CD14-positive monocyte (primary cell): ENCODE measurements around the gene IPP. TPM values are rescaled to one million over a fixed set of nuclear protein-coding genes. Genes with fewer than 3 reads are reported as not detected.
A peak's percentile ranks its signal among the peaks of the same experiment; 100 is the strongest.

Source experiments
- DNase-seq, 3 donors: peaks; one replicate each; pipeline ENCODE4 v3.0.0-alpha.2; 2011 to 2022
- H2AFZ ChIP-seq: 2 replicates; pipeline ENCODE4 v1.6.0; 2012; ENCODE audit warnings: mild to moderate bottlenecking, low read depth, low read length, inconsistent platforms; ENCODE audit not compliant: insufficient read depth, poor library complexity, severe bottlenecking
- H3K27ac ChIP-seq, 2 donors: 1 replicate in 1 of 2; 2 replicates in 1 of 2; pipeline ENCODE4 v1.5.1; 2012 to 2013; ENCODE audit warnings: low read length in 2 of 2, control low read depth in 1 of 2, inconsistent platforms in 1 of 2, low read depth in 1 of 2, mild to moderate bottlenecking in 1 of 2
- H3K27me3 ChIP-seq, 2 donors: one replicate each; pipeline versions ENCODE4 v1.6.0 to v1.6.1; 2011 to 2013; ENCODE audit warnings: low read length in 2 of 2; ENCODE audit not compliant: control insufficient read depth in 2 of 2, insufficient read depth in 2 of 2
- H3K36me3 ChIP-seq, 2 donors: replicated peaks in 1 of 2; 1 replicate in 1 of 2; 2 replicates in 1 of 2; pipeline versions ENCODE4 v1.5.1 to v1.6.1; 2012 to 2013; ENCODE audit warnings: low read length in 2 of 2, control low read depth in 1 of 2, inconsistent platforms in 1 of 2, mild to moderate bottlenecking in 1 of 2; ENCODE audit not compliant: insufficient read depth in 2 of 2, control insufficient read depth in 1 of 2
- H3K4me1 ChIP-seq, 2 donors: 1 replicate in 1 of 2; 2 replicates in 1 of 2; pipeline versions ENCODE4 v1.5.1 to v1.6.1; 2012 to 2013; ENCODE audit warnings: low read length in 2 of 2, control low read depth in 1 of 2, inconsistent platforms in 1 of 2, mild to moderate bottlenecking in 1 of 2, moderate library complexity in 1 of 2; ENCODE audit not compliant: insufficient read depth in 2 of 2, control insufficient read depth in 1 of 2
- H3K4me2 ChIP-seq: replicated peaks from 2 replicates; pipeline ENCODE3; 2012; ENCODE audit warnings: low read length, moderate library complexity, mild to moderate bottlenecking; ENCODE audit not compliant: poor library complexity, severe bottlenecking; ENCODE audit errors: extremely low read depth
- H3K4me3 ChIP-seq, 3 experiments: fragments of 200-600 bp in 1 of 3; sonication (generic) in 1 of 3; replicated peaks in 1 of 3; 1 replicate in 2 of 3; 2 replicates in 1 of 3; pipeline ENCODE4 v1.5.1; 2011 to 2013; ENCODE audit warnings: low read length in 3 of 3, mild to moderate bottlenecking in 3 of 3, control low read depth in 2 of 3, low read depth in 2 of 3, inconsistent platforms in 1 of 3, moderate library complexity in 1 of 3
- H3K79me2 ChIP-seq: 2 replicates; pipeline ENCODE4 v1.6.0; 2012; ENCODE audit warnings: mild to moderate bottlenecking, control low read depth, inconsistent platforms, low read length, moderate library complexity; ENCODE audit not compliant: insufficient read depth
- H3K9ac ChIP-seq: 2 replicates; pipeline ENCODE4 v1.6.0; 2017; ENCODE audit warnings: low read length, mild to moderate bottlenecking; ENCODE audit not compliant: insufficient read depth, poor library complexity, severe bottlenecking
- H3K9me3 ChIP-seq, 2 donors: replicated peaks in 1 of 2; 1 replicate in 1 of 2; 2 replicates in 1 of 2; pipeline versions ENCODE4 v1.5.1 to v1.6.1; 2012 to 2013; ENCODE audit warnings: low read length in 2 of 2, control low read depth in 1 of 2; ENCODE audit not compliant: control insufficient read depth in 1 of 2, insufficient read depth in 1 of 2
- H4K20me1 ChIP-seq: 2 replicates; pipeline ENCODE4 v1.6.0; 2012; ENCODE audit warnings: mild to moderate bottlenecking, low read length, control low read depth, moderate library complexity; ENCODE audit not compliant: insufficient read depth
- H3K27ac Mint-ChIP-seq, 7 donors: one replicate each; pipeline ENCODE4 v1.8.0; 2020; ENCODE audit warnings: mild to moderate bottlenecking in 7 of 7, mixed read lengths in 7 of 7, moderate library complexity in 6 of 7, inconsistent platforms in 2 of 7
- H3K27me3 Mint-ChIP-seq, 3 donors: one replicate each; pipeline ENCODE4 v1.8.0; 2021 to 2022; ENCODE audit warnings: low read depth in 3 of 3, mild to moderate bottlenecking in 3 of 3, mixed read lengths in 3 of 3, moderate library complexity in 3 of 3, inconsistent platforms in 1 of 3
- H3K36me3 Mint-ChIP-seq, 2 donors: one replicate each; pipeline ENCODE4 v1.8.0; 2020; ENCODE audit warnings: mixed read lengths in 2 of 2, inconsistent platforms in 1 of 2, mild to moderate bottlenecking in 1 of 2
- H3K4me1 Mint-ChIP-seq: one replicate; pipeline ENCODE4 v1.8.0; 2020; ENCODE audit warnings: mild to moderate bottlenecking, mixed read lengths
- H3K4me3 Mint-ChIP-seq, 2 donors: one replicate each; pipeline ENCODE4 v1.8.0; 2020; ENCODE audit warnings: mild to moderate bottlenecking in 2 of 2, mixed read lengths in 2 of 2, moderate library complexity in 1 of 2
- H3K9me3 Mint-ChIP-seq, 7 donors: one replicate each; pipeline ENCODE4 v1.8.0; 2020 to 2022; ENCODE audit warnings: mixed read lengths in 7 of 7, mild to moderate bottlenecking in 6 of 7, moderate library complexity in 6 of 7, inconsistent platforms in 2 of 7
- WGBS: methylation state at CpG from one replicate; pipeline ENCODE4 v1.1.5; 2013; ENCODE audit warnings: missing lambda C conversion rate; ENCODE audit not compliant: insufficient coverage; 5-methylcytosine and 5-hydroxymethylcytosine counted together
- intact Hi-C, 2 donors: fragments of 100-400 bp; cut with micrococcal nuclease; formaldehyde crosslinking; loops; one replicate each; pipeline versions ENCODE4 v1.15.0 to v1.15.1; 2023
- polyA plus RNA-seq, 3 donors: library from polyadenylated mRNA; depleted of rRNA in 1 of 3; unstranded in 2 of 3; stranded (reverse) in 1 of 3; fragments of 300-500 nt in 2 of 3; fragments of >200 nt in 1 of 3; fragmentation: Illumina TruSeq in 2 of 3; gene quantifications; 1 replicate in 2 of 3; 2 replicates in 1 of 3; pipeline ENCODE4 v1.2.3, GENCODE V29; 2012 to 2021
- TF ChIP-seq, protein P1 (sequence below): fragments of 200-600 bp; IDR thresholded peaks from one replicate; pipeline ENCODE4 v1.8.0; 2022; ENCODE audit warnings: antibody characterized with exemption, mild to moderate bottlenecking

The IPP gene
- polyA plus RNA-seq, 3 donors = 0.35 to 1.4 (median 1.4) TPM

GRCh38 chr1:45656573-45657226 is 93.8 kb downstream of the IPP start:
- peaks cover 67% of the 10 kb centered on the region for H3K79me2 ChIP-seq
- intact Hi-C loops = no loop called here
- no peak overlapping the region for H2AFZ ChIP-seq
- H3K4me2 ChIP-seq = no peak overlapping the region
- no peak overlapping the region for H3K4me3 ChIP-seq
- H3K4me1 ChIP-seq = no peaks in the 10 kb centered on the region
- no peak overlapping the region for H3K27ac ChIP-seq
- Mint-ChIP-seq H3K4me1 (no peaks in the 10 kb centered on the region), H3K4me3 (no peak overlapping the region), H3K36me3 (peaks cover 75 to 88% of the 10 kb centered on the region in 2 donors), H3K27me3 (no peaks in the 10 kb centered on the region), H3K27ac (peak overlapping the region in 2 of 7 donors; percentile 30 to 56), H3K9me3 (no peaks in the 10 kb centered on the region)
- no peaks in the 10 kb centered on the region for H3K27me3 ChIP-seq
- WGBS = no CpG with 5 or more reads among the region's 3 CpGs
- no peaks in the 10 kb centered on the region for H3K9me3 ChIP-seq
- H4K20me1 ChIP-seq = peaks cover 93% of the 10 kb centered on the region
- TF ChIP-seq, protein P1, sequence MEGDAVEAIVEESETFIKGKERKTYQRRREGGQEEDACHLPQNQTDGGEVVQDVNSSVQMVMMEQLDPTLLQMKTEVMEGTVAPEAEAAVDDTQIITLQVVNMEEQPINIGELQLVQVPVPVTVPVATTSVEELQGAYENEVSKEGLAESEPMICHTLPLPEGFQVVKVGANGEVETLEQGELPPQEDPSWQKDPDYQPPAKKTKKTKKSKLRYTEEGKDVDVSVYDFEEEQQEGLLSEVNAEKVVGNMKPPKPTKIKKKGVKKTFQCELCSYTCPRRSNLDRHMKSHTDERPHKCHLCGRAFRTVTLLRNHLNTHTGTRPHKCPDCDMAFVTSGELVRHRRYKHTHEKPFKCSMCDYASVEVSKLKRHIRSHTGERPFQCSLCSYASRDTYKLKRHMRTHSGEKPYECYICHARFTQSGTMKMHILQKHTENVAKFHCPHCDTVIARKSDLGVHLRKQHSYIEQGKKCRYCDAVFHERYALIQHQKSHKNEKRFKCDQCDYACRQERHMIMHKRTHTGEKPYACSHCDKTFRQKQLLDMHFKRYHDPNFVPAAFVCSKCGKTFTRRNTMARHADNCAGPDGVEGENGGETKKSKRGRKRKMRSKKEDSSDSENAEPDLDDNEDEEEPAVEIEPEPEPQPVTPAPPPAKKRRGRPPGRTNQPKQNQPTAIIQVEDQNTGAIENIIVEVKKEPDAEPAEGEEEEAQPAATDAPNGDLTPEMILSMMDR = no peak
- H3K36me3 ChIP-seq = peaks cover 94 to 98% of the 10 kb centered on the region in 2 donors
- no peak for DNase-seq
- no peak overlapping the region for H3K9ac ChIP-seq

DNA sequence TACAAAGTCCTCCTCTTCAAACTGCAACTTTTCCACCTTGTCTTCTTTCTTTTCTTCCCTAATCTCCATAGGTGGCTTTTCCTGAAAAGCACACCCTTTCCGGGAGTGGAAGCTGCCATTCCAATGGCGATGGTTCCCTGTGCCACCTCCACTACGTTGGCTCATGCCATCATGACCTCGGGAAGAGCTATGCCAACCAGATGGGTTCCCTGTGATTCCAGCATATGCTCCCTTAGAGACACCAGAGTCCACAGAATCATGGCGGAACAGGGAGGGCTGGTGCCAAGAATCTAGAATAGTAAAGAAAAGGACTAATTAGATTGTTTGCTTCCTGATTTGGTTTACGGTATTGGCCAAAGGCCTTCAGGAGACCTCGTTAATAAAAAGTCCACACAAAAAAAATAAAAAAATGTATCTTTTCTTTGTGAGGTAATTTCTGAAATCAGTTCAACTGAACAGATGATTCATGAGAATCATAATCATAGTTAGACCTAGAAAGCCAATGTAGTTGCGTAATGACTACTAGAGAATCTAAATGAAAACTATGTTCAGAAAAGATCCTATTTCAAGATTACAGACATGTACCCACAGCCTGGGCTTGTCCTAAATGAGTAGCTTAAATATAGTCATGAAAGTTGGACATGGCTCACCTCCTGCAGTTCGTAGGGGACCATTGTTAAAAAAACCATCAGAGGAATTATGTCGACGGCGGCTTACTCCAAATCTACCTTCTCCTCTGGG is 95.7 kb downstream of the IPP start:
- Histone ChIP-seq H3K9ac (no peak overlapping the region), H3K9me3 (no peaks in the 10 kb centered on the region), H4K20me1 (peaks cover 93% of the 10 kb centered on the region), H3K27ac (peak overlapping the region in 1 of 2 donors; percentile 6), H3K4me3 (no peak overlapping the region), H2AFZ (no peak overlapping the region), H3K4me1 (no peaks in the 10 kb centered on the region), H3K27me3 (no peaks in the 10 kb centered on the region), H3K79me2 (peaks cover 66% of the 10 kb centered on the region), H3K4me2 (no peak overlapping the region), H3K36me3 (peaks cover 97 to 99% of the 10 kb centered on the region in 2 donors)
- 100% methylated on average over 6 of the region's 12 CpGs for WGBS
- TF ChIP-seq, protein P1 = no peak
- no peak for DNase-seq
- intact Hi-C loops = no loop called here
- Mint-ChIP-seq H3K4me1 (no peaks in the 10 kb centered on the region), H3K4me3 (no peak overlapping the region), H3K36me3 (peaks cover 80 to 92% of the 10 kb centered on the region in 2 donors), H3K27me3 (no peaks in the 10 kb centered on the region), H3K9me3 (no peaks in the 10 kb centered on the region), H3K27ac (peak overlapping the region in 1 of 7 donors; percentile 78)

Other genes starting within 250 kb of the IPP start
- gene PRDX1, start 228.8 kb downstream of the IPP start, polyA plus RNA-seq = 100 to 1,000 TPM; 116 to 362 (median 294) TPM
- 100 to 1,000 TPM; 219 to 245 (median 219) TPM for gene AKR1A1, start 199.8 kb downstream of the IPP start, polyA plus RNA-seq
- 10 to 100 TPM; 24.4 to 44.6 (median 27.5) TPM for gene NASP, start 166.6 kb downstream of the IPP start, polyA plus RNA-seq
- gene CCDC17, start 126.6 kb downstream of the IPP start, polyA plus RNA-seq = 1 to 10 TPM in 1 of 3 donors, not detected in 2; 4.4 TPM
- 10 to 100 TPM; 71.6 to 93.3 (median 79.5) TPM for gene GPBP1L1, start 64.1 kb downstream of the IPP start, polyA plus RNA-seq
- gene TMEM69, start 62.5 kb downstream of the IPP start, polyA plus RNA-seq = 10 to 100 TPM; 27.6 to 43.4 (median 36.2) TPM
- 1 to 10 TPM; 1.0 to 7.2 (median 2.5) TPM for gene MAST2, start 53.0 kb upstream of the IPP start, polyA plus RNA-seq